Esophagus squamous epithelium (tissue), 5 donors: ENCODE results near the gene LRRIQ4. TPM values are rescaled to one million over a fixed set of nuclear protein-coding genes. Genes with fewer than 3 reads are reported as not detected.

Source experiments
- DNase-seq: peaks from one replicate; lab custom pipeline; 2025; lab: John Stamatoyannopoulos, UW
- H3K27ac ChIP-seq, 4 donors: fragments of 200-600 bp; sonication (generic); one replicate each; pipeline ENCODE4 v1.5.1; 2016 to 2019; ENCODE audit warnings: mild to moderate bottlenecking in 1 of 4
- H3K27me3 ChIP-seq, 4 donors: fragments of 200-600 bp; sonication (generic); 1 replicate in 3 of 4; 2 replicates in 1 of 4; pipeline versions ENCODE4 v1.5.1 to v1.6.0; 2017 to 2021; ENCODE audit warnings: antibody characterized with exemption in 1 of 4
- H3K36me3 ChIP-seq, 3 donors: fragments of 200-600 bp; sonication (generic); one replicate each; pipeline ENCODE4 v1.5.1; 2016 to 2019
- H3K4me1 ChIP-seq, 3 donors: fragments of 200-600 bp; sonication (generic); one replicate each; pipeline ENCODE4 v1.5.1; 2017 to 2019
- H3K4me3 ChIP-seq, 4 donors: fragments of 200-600 bp; sonication (generic); 1 replicate in 3 of 4; 2 replicates in 1 of 4; pipeline ENCODE4 v1.5.1; 2016 to 2019; ENCODE audit warnings: mild to moderate bottlenecking in 2 of 4, moderate library complexity in 1 of 4
- H3K9me3 ChIP-seq, 3 donors: fragments of 200-600 bp; sonication (generic); one replicate each; pipeline ENCODE4 v1.5.1; 2016 to 2019
- POLR2A ChIP-seq, 4 donors: fragments of 450-650 bp; IDR thresholded peaks; one replicate each; pipeline ENCODE4 v1.6.1; 2017; ENCODE audit warnings: antibody characterized with exemption in 4 of 4, mild to moderate bottlenecking in 4 of 4, moderate library complexity in 3 of 4
- WGBS, 2 donors: methylation state at CpG; one replicate each; pipeline ENCODE4 v1.1.5; 2018; 5-methylcytosine and 5-hydroxymethylcytosine counted together
- intact Hi-C: fragments of 100-400 bp; cut with DNase I; formaldehyde crosslinking; loops from one replicate; pipeline ENCODE4 v1.15.0; 2022
- total RNA-seq, 4 donors: library from RNA; depleted of rRNA; stranded (reverse); fragments of >200 nt; gene quantifications; one replicate each; pipeline ENCODE4 v1.1.0, GENCODE V29; 2016
- TF ChIP-seq, protein P1 (sequence below), 6 experiments: fragments of 450-650 bp in 4 of 6; fragments of 200-600 bp in 2 of 6; sonication (generic) in 2 of 6; IDR thresholded peaks; one replicate each; pipeline ENCODE4 v1.5.1; 2016 to 2019; ENCODE audit warnings: antibody characterized with exemption in 6 of 6, mild to moderate bottlenecking in 4 of 6, moderate library complexity in 4 of 6
- donor health status: DM: yes; HTN: yes; CAD: no.

The LRRIQ4 gene
- total RNA-seq, 4 donors from 2014 or later = not detected

DNA sequence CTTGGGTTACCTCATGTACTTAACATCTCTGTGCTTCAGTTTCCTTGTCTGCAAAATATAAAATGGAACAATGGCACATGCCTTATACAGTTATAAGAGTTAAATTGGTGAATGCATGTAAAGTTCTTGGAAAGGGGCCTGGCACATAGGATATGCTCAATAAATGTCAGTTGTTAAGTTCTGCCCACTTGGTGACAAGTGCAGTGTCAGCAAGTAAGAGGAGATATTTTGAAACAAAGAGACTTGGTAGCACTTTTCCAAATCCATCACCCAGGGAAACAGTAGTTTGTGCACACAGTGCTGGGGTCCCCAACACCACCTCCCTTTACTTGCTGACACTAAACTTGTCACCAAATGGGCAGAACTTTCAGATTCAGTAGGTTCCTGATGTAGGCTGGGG, 37.9 kb downstream of the LRRIQ4 start:
- no peak for DNase-seq
- Histone ChIP-seq H3K36me3 (no peaks in the 10 kb centered on the region), H3K4me1 (no peaks in the 10 kb centered on the region), H3K27ac (no peak overlapping the region), H3K27me3 (peaks cover 0 to 5% (median 0%) of the 10 kb centered on the region in 4 donors), H3K9me3 (no peaks in the 10 kb centered on the region), H3K4me3 (no peak overlapping the region)
- no peak for TF ChIP-seq POLR2A (IDR thresholded peaks at IDR 0.05)
- TF ChIP-seq, protein P1, sequence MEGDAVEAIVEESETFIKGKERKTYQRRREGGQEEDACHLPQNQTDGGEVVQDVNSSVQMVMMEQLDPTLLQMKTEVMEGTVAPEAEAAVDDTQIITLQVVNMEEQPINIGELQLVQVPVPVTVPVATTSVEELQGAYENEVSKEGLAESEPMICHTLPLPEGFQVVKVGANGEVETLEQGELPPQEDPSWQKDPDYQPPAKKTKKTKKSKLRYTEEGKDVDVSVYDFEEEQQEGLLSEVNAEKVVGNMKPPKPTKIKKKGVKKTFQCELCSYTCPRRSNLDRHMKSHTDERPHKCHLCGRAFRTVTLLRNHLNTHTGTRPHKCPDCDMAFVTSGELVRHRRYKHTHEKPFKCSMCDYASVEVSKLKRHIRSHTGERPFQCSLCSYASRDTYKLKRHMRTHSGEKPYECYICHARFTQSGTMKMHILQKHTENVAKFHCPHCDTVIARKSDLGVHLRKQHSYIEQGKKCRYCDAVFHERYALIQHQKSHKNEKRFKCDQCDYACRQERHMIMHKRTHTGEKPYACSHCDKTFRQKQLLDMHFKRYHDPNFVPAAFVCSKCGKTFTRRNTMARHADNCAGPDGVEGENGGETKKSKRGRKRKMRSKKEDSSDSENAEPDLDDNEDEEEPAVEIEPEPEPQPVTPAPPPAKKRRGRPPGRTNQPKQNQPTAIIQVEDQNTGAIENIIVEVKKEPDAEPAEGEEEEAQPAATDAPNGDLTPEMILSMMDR (IDR thresholded peaks at IDR 0.05) = no peak
- intact Hi-C loops = no loop called here

DNA sequence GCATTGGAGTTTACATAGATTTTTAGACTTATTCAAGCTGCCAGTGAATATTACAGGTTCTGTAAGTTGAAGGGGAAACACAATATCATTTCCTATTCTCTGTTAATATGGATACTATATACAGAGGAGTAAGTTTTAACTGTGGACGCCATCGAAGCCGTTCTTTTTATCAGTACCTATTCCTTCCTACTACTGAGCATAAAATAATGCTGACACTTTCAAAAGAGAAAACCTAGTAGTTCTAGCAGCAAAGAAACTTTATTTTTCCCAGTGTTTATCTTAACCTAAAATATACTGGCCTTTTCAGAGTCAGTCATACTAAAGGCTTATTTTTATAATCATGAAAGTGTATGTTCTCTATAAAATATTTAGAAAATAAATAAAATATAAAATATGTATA, 42.8 kb downstream of the LRRIQ4 start:
- no peak for TF ChIP-seq POLR2A (IDR thresholded peaks at IDR 0.05)
- TF ChIP-seq, protein P1 (IDR thresholded peaks at IDR 0.05) = no peak

DNA sequence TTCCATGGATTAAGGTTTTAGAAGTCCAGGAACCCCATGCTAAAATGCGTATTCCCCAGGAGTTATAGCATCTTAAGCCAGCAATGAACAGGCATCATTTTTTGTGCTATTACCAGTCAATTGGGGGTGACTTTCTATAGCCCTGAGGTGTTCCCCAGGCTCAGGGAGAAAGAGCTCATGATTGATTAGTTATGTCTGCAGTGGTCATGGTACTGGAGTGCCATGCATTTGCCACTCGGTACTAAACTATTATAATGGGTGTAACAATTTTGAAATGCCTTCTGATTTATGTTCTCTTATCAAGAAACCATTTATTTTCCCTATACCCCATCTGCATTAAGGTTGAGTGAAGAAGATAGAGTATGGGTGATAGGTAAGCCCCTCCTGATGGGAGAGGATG, 45.1 kb downstream of the LRRIQ4 start:
- no peak for DNase-seq
- Histone ChIP-seq H3K27ac (no peak overlapping the region), H3K9me3 (no peaks in the 10 kb centered on the region), H3K27me3 (peaks cover 0 to 18% (median 0%) of the 10 kb centered on the region in 4 donors), H3K4me1 (no peaks in the 10 kb centered on the region), H3K4me3 (no peak overlapping the region), H3K36me3 (no peaks in the 10 kb centered on the region)
- intact Hi-C loops = no loop called here
- TF ChIP-seq, protein P1 (IDR thresholded peaks at IDR 0.05) = no peak
- no peak for TF ChIP-seq POLR2A (IDR thresholded peaks at IDR 0.05)
- WGBS, 2 donors = 77 to 88% methylated on average over 2 of the region's 2 CpGs

More for the DNA sequence above, 42.8 kb downstream of the LRRIQ4 start:
- H3K27me3 ChIP-seq = peaks cover 0 to 18% (median 0%) of the 10 kb centered on the region in 4 donors
- intact Hi-C loops = no loop called here
- no peaks in the 10 kb centered on the region for H3K36me3 ChIP-seq
- 92 to 93% methylated on average over 3 of the region's 3 CpGs for WGBS, 2 donors
- H3K4me1 ChIP-seq = no peaks in the 10 kb centered on the region
- no peaks in the 10 kb centered on the region for H3K9me3 ChIP-seq
- no peak overlapping the region for H3K27ac ChIP-seq
- DNase-seq = no peak
- no peak overlapping the region for H3K4me3 ChIP-seq

DNA sequence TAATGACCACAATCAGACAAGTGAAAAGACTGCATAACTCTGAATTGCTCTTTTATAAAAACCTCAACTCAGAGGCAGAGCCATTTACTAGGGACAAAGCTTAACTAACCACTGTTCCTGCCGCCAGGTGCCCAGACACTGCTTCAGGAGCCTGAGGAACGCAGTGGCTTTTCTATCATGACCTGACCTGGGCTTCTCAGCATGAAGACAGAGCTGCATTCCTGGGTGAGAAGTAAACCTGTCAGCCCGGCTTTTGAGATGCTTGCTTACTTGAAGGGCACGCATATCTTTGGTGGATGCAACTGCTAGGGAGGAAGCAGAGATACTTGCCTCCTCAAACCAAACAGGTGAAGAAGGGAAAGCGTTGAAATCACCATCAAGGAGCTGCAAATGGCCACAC, 49.2 kb downstream of the LRRIQ4 start:
- Histone ChIP-seq H3K4me1 (peaks cover 0 to 7% (median 0%) of the 10 kb centered on the region in 3 donors), H3K27me3 (peaks cover 0 to 13% (median 0%) of the 10 kb centered on the region in 4 donors), H3K36me3 (no peaks in the 10 kb centered on the region), H3K4me3 (no peak overlapping the region), H3K27ac (no peak overlapping the region), H3K9me3 (no peaks in the 10 kb centered on the region)
- TF ChIP-seq, protein P1 (IDR thresholded peaks at IDR 0.05) = no peak
- no peak for TF ChIP-seq POLR2A (IDR thresholded peaks at IDR 0.05)
- intact Hi-C loops = loop anchor here (10.0 kb wide), 1 partner anchor 163 kb away; no protein-coding TSS in a partner anchor
- WGBS, 2 donors = 64 to 76% methylated on average over 4 of the region's 5 CpGs
- DNase-seq = no peak

DNA sequence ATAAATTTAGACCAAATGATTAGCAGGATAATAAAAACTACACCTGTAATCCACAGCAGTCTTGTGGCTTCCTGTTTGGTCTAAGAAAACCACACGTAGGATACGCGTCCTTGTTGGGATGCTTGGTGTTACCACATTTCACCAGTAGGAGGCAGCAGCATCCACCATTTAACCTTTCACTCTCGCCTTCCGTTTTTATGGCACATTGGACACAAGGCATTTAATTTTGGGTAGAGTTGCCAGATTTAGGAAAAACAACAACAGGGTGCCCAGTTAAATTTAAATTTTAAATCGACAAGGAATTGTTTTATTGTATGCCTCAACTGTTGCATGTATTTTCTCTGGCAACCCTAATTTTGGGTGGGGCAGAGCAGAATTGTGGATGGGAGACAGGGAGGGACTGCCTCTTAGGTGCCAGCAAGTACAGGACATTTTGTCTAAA, 50.8 kb downstream of the LRRIQ4 start:
- DNase-seq = no peak
- Histone ChIP-seq H3K27ac (no peak overlapping the region), H3K27me3 (peaks cover 0 to 7% (median 0%) of the 10 kb centered on the region in 4 donors), H3K4me3 (no peak overlapping the region), H3K4me1 (peaks cover 0 to 7% (median 0%) of the 10 kb centered on the region in 3 donors), H3K9me3 (no peaks in the 10 kb centered on the region), H3K36me3 (no peaks in the 10 kb centered on the region)
- 4 to 7% methylated on average over 6 of the region's 6 CpGs for WGBS, 2 donors
- intact Hi-C loops = loop anchor here (10.0 kb wide), 1 partner anchor 161 kb away; no protein-coding TSS in a partner anchor
- no peak for TF ChIP-seq POLR2A (IDR thresholded peaks at IDR 0.05)
- TF ChIP-seq, protein P1 (IDR thresholded peaks at IDR 0.05) = peak; percentile 77 to 87 (median 83)
